ENCODE measurements around the gene DVL2. TPM values are rescaled to one million over a fixed set of nuclear protein-coding genes. Genes with fewer than 3 reads are reported as not detected.

Gene DVL2
- total and polyA plus RNA-seq, 2 of the 13 experiments (the other 11 are each of a cell fraction or from before 2014, with no cell fraction given): 5.7 to 38.2 TPM

- peak overlapping the region in 1 of 3 experiments; percentile 90; a peak in 2 of 6 replicates for H3K4me3 ChIP-seq (replicated peaks in 1 of 3; ENCODE audit: insufficient read depth in 1 of 3, low read depth in 2 of 3, low read length in 3 of 3)
- H3K36me3 ChIP-seq (replicated peaks in 1 of 2; ENCODE audit: control insufficient read depth in 1 of 2, insufficient read depth in 2 of 2, low read length in 2 of 2): peaks cover 11 to 48% of the 10 kb centered on the region in 2 experiments; a peak in 4 of 5 replicates
- in situ Hi-C loops (cut with HindIII; ENCODE audit: extremely low pct_ligation_motif_present, low pct_unique_long_range_greater_than_20kb): no loop called here
- peaks cover 47% of the 10 kb centered on the region for H3K4me1 ChIP-seq (ENCODE audit: insufficient read depth, low read length)
- peak overlapping the region; percentile 99 for H3K4me2 ChIP-seq (ENCODE audit: low read depth, low read length)
- H3K27ac ChIP-seq (ENCODE audit: extremely low read length, insufficient read depth, low read length): peak overlapping the region; percentile 96
- no peak for DNase-seq (ENCODE audit: low spot score)
- peaks cover 14% of the 10 kb centered on the region for H3K79me2 ChIP-seq (ENCODE audit: insufficient read depth, low read length)
- ChIA-PET CTCF (ENCODE audit: low intra/inter-chr PET ratio, low total read pairs) (interaction anchor here (1.3 kb wide), 1 partner anchor 75 kb away, joined by 6 read pairs; no protein-coding TSS in a partner anchor), POLR2A (interaction anchor here (0.8 to 6.8 kb wide), 13 partner anchors 14 to 186 kb away, joined by 3 to 140 read pairs (median 10); partner anchors contain the start of genes ASGR1, CTDNEP1, DVL2 and ELP5)
- peaks cover 10% of the 10 kb centered on the region; the same call in 1 of the 2 replicates for H4K20me1 ChIP-seq (ENCODE audit: insufficient read depth, low read length)
- intact Hi-C loops (cut with micrococcal nuclease; ENCODE audit: unreplicated experiment): loop anchor here (1.0 kb wide), 1 partner anchor 59 kb away; no protein-coding TSS in a partner anchor
- H3K9me3 ChIP-seq (ENCODE audit: low read length): no peaks in the 10 kb centered on the region
- WGBS (ENCODE audit: low lambda C conversion rate): 94% methylated on average over 9 of the region's 10 CpGs
- H3K9ac ChIP-seq (ENCODE audit: insufficient read depth, low read depth, low read length): peak overlapping the region; percentile 90; the same call in 1 of the 2 replicates
- peaks cover 0 to 4% of the 10 kb centered on the region in 2 experiments; a peak in 2 of 5 replicates for H3K27me3 ChIP-seq (ENCODE audit: control insufficient read depth in 1 of 2, insufficient read depth in 2 of 2, low read length in 2 of 2)
- no peak overlapping the region for H2AFZ ChIP-seq (ENCODE audit: low read length)
- FAIRE-seq: no peak
- no TSS peak for BruUV-seq (replicated peaks)
- ATAC-seq: no peak
- no peak for TF ChIP-seq ZNF749 (CRISPR knock-in tag; IDR thresholded peaks at IDR 0.05; ENCODE audit: borderline replicate concordance)
- TF ChIP-seq ZNF3 (CRISPR knock-in tag; IDR thresholded peaks at IDR 0.05): no peak
- TF ChIP-seq ZNF263 (CRISPR knock-in tag; IDR thresholded peaks at IDR 0.05): 0 out of 2 replicates have a peak, but pooled peaks have one; percentile 7
- peak; percentile 42 for TF ChIP-seq AGO2 (optimal IDR thresholded peaks at IDR 0.05; ENCODE audit: low read depth, low read length)
- no peak for TF ChIP-seq NFYB (CRISPR knock-in tag; IDR thresholded peaks at IDR 0.05)
- TF ChIP-seq ZBTB39 (CRISPR knock-in tag; IDR thresholded peaks at IDR 0.05): no peak
- peak; percentile 90 for TF ChIP-seq AGO1 (IDR thresholded peaks at IDR 0.05; ENCODE audit: low read depth, low read length, poor library complexity, severe bottlenecking)
- TF ChIP-seq NONO (IDR thresholded peaks at IDR 0.05): no peak
- 0 out of 2 replicates have a peak, but pooled peaks have one; percentile 5 for TF ChIP-seq NONO (CRISPR knock-in tag; conservative IDR thresholded peaks at IDR 0.05)
- TF ChIP-seq POLR2G (IDR thresholded peaks at IDR 0.05; ENCODE audit: low read depth, low read length): peak; percentile 65
- no peak for TF ChIP-seq MEF2D (CRISPR knock-in tag; IDR thresholded peaks at IDR 0.05)
- TF ChIP-seq FUBP1 (CRISPR knock-in tag; IDR thresholded peaks at IDR 0.05; ENCODE audit: borderline replicate concordance): 0 out of 2 replicates have a peak, but pooled peaks have one; percentile 65
- 0 out of 2 replicates have a peak, but pooled peaks have one; percentile 43 for TF ChIP-seq ZNF761 (CRISPR knock-in tag; conservative IDR thresholded peaks at IDR 0.05)
- peak in 1 of 2 experiments; percentile 53; a peak in 2 of 4 replicates for TF ChIP-seq POLR2A (IDR thresholded peaks at IDR 0.05; ENCODE audit: insufficient read depth in 1 of 2, low read depth in 2 of 2, low read length in 2 of 2)
- peak; percentile 57; the same call in 1 of the 2 replicates for TF ChIP-seq HNRNPL (IDR thresholded peaks at IDR 0.05; ENCODE audit: low read depth, low read length)
- peak; percentile 74; the same call in 1 of the 2 replicates for TF ChIP-seq ZFP90 (CRISPR knock-in tag; IDR thresholded peaks at IDR 0.05; ENCODE audit: borderline replicate concordance)
- TF ChIP-seq MAZ (IDR thresholded peaks at IDR 0.05; ENCODE audit: borderline replicate concordance, low read depth, low read length): no peak
- TF ChIP-seq MAZ (CRISPR knock-in tag; IDR thresholded peaks at IDR 0.05; ENCODE audit: low read depth): 0 out of 2 replicates have a peak, but pooled peaks have one; percentile 8
- TF ChIP-seq SOX13 (IDR thresholded peaks at IDR 0.05): 0 out of 2 replicates have a peak, but pooled peaks have one; percentile 7
- TF ChIP-seq SOX13 (CRISPR knock-in tag; conservative IDR thresholded peaks at IDR 0.05 in 1 of 2, IDR thresholded peaks at IDR 0.05 in 1 of 2): no peak
Measured at GRCh38 chr17:7221278-7222092, 12.8 kb downstream of the DVL2 start.

Data from HepG2 (cell line).